NCI-H1417 (cell line): Measurements from ENCODE around the gene PTGS2.

Experiments
- DNase-seq, 3 experiments: peaks; one replicate each; lab custom pipeline; 2025; lab: John Stamatoyannopoulos, UW

The PTGS2 gene

DNA sequence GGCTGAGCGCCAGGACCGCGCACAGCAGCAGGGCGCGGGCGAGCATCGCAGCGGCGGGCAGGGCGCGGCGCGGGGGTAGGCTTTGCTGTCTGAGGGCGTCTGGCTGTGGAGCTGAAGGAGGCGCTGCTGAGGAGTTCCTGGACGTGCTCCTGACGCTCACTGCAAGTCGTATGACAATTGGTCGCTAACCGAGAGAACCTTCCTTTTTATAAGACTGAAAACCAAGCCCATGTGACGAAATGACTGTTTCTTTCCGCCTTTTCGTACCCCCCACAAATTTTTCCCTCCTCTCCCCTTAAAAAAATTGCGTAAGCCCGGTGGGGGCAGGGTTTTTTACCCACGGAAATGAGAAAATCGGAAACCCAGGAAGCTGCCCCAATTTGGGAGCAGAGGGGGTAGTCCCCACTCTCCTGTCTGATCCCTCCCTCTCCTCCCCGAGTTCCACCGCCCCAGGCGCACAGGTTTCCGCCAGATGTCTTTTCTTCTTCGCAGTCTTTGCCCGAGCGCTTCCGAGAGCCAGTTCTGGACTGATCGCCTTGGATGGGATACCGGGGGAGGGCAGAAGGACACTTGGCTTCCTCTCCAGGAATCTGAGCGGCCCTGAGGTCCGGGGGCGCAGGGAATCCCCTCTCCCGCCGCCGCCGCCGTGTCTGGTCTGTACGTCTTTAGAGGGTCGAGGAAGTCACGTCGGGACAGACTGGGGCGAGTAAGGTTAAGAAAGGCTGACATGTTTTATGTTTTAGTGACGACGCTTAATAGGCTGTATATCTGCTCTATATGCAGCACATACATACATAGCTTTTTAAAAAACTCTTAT is at the start of gene PTGS2:
Gene PTGS2, minus strand, starts transcription at position 179 of the 817 bp plus-strand sequence. Its CDS starts 133 bp downstream, at position 46.
- DNase-seq: peak in 2 of 3 experiments; percentile 76 to 87

DNA sequence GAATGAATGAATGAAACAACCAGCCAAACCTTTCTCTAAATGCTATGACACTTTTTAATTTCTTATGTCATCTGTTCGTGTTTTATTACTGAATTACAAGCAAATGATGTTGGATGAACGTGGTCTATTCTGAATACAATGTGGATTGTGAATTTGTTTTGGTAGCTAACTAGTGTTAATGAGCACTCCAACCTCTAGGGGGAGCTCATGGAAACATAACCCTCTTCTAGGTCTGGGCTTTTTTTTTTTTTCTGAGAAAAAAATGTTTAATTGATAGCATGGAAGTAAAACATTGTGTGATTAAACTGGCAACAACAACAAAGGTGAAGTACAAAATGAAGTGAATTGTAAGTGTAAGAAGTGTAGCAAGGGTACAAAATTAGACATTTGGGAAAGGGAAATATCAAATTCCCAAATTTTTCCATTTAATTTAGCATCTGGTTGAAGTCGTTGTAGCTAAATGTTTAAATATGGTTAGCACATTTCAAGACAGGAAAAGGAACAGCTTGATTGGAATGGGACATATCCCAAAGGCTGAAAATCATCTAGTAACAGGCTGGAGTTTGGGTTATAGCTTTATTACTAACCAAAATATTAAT is 42.6 kb upstream of the PTGS2 start:
- DNase-seq: peak in 2 of 3 experiments; percentile 14 to 50

DNA sequence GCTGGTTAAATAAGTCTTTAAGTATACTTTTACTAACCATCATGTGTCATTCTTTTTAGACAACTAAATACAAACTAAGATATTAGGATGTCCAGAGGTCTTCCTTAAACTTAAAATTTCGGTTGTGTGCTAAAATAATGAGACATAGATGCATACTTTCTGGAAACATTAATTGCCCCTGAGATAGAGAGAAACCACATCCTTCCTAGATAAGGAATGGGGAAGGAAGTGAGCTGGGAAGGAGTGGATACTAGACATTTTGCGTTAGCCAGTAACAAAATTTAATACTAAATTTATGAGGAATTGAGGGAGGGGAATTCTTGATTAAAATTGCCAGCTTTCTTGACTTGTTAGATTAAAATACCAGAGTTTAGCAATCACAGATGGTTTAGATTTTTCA is 37.1 kb upstream of the PTGS2 start:
- DNase-seq: no peak

DNA sequence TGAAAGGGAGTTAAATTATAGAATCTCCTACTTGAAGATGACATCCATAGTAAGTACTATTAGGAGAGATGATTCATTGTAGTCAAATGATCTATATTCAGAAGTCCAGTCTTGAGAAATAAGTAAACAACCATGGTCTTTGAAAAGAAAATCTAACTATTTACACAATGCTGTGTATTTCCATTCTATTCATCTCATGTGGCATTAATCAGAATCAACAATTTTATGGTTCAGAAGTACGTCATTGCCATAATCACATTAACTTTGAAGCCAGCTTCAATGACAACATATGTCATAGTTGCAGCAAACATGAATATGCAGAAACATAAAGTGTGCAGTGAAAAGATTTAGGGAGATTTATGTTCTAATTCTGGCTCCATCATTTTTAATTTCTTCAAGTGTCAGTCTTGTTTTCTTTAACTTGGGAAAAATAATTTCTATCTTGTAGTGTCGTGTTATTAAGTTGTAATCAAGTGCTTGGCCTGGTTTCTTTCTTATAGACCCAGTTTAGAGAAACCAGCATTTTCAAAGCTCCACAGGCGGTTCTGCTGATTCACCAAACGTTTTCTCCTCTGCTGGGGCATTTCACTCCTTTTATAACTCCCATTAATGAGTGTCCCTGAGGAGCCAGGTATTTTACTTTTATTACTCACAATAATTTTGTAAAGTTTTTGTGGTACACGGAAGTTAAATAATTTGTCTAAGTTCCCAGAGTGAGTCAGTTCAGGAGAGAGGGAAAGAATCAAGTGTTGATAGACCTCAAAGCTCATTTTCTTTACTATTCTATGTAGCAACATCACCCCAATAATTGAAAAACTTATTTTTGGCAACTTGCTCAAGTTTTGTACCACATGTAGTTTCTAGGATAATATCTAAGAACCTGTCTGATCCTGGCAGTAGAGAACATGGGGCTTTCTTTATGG is 35.9 kb upstream of the PTGS2 start:
- DNase-seq: peak in 1 of 3 experiments; percentile 9

DNA sequence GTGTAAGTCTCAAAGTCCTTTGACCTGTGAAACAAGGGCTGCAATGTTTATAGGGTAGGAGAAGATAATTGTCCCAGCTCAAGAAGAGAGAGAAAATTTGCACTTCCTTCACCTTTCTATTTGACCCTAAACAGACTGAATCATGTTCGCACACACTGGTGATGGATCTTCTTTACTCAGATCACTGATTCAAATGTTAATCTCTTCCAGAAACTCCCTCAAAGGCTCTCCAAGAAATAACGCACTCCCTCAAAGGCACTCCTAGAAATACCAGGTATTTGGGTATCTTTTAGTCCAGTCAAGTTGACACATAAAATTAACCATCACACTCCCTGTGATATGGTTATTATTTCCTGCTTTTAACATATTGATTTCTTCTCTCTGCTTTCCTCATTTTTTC is 30.5 kb upstream of the PTGS2 start:
- no peak for DNase-seq

DNA sequence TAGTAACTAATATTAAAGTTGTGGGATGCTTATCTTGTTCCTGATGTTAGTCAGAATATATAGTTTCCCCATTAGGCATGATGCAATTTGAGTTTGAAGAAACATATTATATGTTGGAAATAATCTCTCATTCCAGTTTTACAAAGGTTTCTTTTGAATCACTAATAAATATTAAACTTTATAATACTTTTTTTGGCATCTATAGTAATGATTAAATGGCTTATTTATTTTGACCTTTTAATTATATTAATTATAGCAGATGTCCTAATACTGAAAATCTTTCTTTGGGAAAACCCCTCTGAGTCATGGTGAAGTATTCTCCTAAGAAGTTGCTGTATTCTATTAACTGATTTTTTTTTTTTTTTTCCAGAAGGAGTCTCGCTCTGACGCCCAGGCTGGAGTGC is 28.5 kb upstream of the PTGS2 start:
- no peak for DNase-seq

DNA sequence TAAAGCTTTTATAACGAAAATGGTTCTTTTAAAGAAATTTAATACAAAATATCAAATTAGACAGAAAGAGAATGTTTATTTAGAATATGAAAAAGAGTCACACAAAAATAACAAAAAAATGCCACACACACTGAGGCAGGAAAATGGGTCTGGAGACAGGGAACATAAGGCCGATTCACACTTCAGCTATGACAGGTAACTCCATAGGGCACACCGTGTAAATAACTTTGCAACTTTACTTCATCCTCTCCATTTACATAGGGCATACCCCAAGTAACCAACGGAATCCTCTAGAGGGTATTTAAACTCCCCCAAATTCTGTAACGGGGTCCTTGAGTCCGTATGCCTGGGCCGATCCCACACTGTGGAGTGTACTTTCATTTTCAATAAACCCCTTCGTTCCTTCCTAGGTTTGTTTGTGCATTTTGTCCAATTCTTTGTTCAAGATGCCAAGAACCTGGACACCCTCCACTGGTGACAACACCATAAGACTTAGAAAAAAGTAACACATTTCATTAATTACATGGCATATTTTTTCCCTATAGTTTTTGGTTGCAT is 23.1 kb upstream of the PTGS2 start:
- DNase-seq: no peak

DNA sequence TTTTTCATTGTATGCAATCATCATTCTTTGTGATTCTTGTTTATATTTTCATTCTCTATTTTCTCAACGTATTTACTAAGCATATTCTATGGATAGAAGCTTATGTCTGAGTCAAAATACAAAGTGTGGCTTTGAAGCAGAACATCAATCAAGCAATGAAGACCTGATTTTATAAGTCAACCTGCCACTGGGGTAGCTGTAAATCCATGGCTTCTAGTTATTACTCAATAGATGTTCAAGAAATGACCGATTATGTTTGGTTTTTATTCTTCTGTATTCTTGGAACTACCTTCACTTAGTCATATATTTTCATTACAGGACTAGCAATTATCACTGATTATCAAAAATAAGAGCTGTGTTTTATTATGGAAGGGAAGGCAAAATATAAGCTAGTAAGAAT is 20.5 kb upstream of the PTGS2 start:
- DNase-seq: no peak

DNA sequence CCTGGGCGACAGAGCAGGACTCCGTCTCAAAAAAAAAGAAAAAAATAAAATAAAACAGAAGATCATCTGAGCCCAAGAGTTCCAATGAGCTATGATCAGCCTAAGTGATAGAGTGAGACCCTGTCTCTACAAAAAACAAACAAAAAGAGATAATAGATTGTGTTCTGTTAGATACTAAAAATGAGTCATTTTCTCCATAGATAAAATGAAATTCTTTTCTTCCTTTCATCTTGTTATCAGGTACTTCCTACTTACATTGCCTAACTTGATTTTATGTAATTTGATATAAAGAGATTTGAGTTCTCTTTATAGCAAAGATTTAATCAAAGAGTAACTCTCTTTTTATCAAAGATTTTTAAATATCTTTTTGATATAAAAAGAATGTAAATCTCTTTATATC is 19.3 kb upstream of the PTGS2 start:
- DNase-seq: no peak

DNA sequence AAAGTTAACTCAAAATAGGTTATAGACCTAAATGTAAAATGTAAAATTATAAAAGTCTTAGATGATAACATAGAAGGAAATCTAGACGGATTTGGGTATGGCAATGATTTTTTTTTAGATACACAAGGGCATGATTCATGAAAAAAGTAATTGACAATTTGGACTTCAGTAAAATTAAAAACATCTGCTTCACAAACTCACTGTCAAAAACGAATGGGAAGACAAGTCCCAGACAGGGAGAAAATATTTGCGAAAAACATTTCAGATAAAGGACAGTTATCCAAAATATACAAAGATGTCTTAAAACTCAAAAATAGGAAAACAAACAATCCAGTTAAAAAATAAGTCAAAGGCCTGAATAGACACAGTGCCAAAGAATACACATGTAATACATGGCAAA is 9.7 kb upstream of the PTGS2 start:
- no peak for DNase-seq

DNA sequence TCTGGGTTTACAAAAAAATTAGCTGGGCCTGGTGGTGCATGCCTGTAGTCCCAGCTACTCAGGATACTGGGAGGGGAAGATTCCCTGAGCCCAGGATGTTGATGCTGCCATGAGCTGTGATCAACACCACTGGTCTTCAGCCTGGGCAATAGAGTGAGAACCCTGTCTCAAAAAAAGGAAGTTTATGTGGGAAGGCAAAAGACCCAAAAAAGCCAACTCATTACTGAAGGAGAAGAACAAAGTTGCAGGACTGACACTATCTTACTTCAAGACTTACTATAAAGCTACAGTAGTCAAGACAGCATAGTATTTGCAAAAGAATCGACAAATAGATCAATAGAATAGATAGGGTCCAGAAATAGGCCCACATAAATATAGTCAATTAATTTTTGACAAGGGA is 9.2 kb upstream of the PTGS2 start:
- no peak for DNase-seq

DNA sequence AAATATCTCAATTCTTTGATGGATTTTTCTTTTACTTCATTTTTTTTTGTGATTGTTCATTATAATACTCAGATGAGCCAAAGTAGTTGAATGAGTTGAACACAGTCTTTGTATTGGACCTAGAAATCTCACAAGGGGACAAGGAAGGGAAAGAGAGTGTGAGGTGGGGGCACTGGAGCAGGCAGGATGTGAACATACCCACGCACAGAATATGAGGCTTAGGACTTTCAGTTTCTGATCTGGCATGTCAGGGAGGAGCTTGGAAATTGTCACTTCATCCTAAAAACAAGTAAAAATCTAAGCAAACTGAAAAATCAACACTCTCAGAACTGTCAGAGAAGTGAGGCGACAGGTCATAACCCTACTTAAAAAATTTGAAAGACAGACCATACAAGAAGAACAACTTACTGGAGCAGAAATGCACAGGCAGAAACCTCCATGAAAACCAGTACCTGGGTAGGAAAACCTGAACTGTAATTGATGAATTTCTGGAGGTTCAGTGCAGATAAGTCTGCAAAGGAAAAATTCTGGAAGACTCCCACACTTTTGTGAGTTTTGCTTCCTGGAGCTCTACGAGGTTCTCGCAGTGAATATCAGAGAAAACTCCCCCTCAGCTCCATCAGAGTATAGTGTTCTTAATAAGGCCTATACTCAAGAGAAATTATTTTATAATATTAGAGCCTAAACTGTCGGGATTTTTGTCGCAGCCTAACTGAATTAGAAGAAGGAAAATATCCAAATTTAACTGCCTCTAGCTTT is 3.6 kb upstream of the PTGS2 start:
- no peak for DNase-seq

DNA sequence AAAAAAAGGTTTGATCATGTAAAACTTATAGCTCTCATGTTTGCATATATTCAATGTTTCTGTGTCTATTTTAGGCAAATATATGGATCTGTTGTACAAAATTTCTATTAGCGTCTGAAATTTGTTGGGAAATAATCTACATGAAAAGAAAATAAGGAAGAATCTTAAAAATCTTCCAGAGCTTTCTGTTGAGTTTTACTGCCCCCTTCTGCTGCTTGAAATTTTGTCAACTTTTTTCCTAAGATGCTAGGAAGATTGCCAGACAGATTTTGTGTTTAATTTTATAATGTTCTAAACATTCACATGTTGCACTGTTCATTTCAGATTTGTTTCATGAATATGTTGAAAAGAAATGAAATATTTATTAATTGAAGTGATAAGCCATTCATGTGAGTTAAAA is 2.5 kb upstream of the PTGS2 start:
- no peak for DNase-seq

DNA sequence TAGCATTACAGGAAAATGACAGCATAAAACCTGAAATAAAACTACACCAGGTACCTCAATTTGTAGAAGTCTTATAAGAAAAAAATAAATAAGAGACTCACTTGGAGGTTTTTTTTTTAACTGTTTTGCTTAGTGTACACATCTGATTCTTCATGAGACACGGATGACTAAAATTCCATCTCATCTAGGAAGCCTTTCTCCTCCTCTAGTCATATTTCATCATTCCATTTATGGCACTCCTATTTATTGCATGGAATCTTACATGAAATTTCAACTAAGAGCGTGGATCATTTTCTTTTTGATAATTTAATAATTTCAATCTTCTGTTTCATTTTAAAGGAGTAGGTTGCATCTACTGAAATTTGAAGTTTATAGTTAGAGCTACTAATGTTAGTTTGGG is 1.6 kb upstream of the PTGS2 start:
- no peak for DNase-seq

DNA sequence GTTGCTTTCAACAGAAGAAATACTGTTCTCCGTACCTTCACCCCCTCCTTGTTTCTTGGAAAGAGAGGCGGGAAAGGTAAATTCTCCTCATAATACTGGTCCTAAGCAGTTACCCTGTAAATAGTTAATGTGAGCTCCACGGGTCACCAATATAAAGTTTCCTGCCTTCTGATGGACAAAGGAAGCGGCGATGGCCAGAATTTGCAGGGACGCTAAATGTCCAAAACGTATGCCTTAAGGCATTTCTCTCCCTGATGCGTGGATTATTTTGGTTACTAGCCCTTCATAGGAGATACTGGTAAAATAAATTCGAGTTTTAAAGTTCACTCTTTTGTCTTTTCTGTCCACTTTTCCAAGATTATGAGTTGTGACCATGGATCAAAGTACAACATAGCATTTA is 898 bp upstream of the PTGS2 start:
- no peak for DNase-seq

DNA sequence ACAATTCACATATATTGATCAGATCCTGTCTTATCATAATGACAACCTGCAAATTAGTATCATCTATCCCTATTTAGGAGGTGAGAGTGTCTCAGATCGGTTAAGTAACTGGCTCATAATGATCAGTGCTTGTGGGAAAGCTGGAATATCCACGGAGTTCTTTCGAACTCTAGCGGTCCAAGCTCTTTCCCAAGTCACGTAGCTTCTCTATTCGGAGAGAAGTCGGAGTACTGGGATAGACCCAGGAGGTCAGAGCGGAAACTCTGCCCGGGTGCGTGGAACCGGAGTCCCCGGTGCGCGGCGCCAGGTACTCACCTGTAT is 339 bp downstream of the PTGS2 start:
- DNase-seq: no peak

DNA sequence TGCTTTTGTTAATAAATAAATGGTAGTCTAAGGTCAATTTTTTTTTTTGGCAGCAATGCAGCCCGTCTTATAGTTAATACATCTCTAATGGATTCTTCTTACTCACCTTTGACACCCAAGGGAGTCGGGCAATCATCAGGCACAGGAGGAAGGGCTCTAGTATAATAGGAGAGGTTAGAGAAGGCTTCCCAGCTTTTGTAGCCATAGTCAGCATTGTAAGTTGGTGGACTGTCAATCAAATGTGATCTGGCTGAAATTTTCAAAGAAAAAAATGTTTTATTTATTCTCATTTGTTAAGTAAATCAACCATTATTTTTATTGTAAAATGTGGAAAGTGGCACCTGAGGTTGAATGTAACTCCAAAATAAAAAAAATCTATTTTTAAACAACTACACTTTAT is 2.1 kb downstream of the PTGS2 start:
- no peak for DNase-seq

DNA sequence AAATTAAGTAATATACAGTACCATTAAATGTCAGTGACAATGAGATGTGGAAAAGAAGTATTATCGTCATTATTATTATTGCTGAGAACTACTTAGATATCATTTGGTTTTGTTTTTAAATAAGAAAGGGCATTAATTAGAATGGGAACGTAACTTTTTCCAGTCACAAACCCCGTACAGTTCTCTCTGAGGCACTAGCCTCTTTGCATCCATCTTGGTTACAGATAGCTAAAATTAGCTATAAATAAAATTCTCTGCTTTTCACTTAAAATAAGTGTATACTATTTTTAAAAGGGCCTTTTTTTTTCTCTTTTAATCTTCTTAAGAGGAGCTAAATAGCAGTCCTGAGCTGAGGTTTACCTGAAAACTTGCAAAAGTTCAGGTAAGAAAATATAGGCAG is 7.6 kb downstream of the PTGS2 start:
- no peak for DNase-seq

DNA sequence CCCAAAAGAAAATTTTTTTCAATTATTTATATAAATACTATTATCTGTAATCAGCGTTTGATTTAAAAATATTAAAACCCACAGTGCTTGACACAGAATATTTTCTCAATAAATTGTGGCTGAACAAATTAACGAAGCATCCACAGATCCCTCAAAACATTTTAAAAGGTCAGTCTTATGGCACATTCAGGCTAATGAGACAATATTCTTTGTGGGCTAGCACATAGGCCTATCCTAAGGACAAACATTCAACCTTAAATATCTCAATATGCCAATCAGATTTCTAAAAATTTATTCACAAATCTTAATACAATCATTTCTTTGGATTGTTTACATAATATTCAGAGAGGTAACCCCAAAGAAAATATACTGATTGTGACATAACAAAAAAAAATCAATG is 8.1 kb downstream of the PTGS2 start:
- DNase-seq: no peak

DNA sequence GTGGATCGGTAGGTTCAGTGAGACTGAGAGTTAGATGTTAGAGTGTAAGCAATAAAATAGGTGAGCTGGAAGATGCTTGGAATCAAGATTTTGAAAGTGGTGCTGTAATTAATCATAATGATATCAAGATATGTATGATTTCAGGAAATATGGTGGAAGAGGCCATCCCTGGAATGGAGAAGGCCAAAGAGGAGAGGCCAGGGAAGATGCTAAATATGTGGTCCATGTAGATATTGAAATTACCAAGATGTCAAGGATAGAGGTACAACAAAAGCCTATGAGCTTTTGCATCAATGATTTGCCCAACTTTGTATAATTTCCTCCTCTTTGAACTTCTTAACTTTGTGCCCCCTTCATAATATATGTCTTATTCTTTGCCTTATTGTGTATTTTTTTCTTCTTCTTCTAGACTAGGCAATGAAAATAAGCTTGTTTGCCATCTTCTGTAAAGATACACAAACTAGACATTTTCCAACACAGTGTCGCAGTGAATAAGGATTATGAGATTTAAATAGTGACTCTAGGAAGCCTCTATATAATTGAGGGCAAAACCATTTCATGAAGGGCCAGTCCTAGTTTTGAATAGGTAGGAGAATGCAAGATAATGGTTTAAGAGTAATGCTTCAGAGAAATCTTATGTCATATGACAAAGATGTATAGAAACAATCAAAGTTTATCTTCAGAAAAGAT is 8.9 kb downstream of the PTGS2 start:
- DNase-seq: no peak
